ES-I3 (cell line): ENCODE data around the gene ARFGAP3.
"Not testable (repeated sequence)": the region's sequence is repeated elsewhere in the genome, so short reads cannot be mapped to it uniquely, and the experiment has no call there.

Experiments
- H3K36me3 ChIP-seq: 2 replicates; pipeline ENCODE4 v1.6.1; 2013; ENCODE audit warnings: mild to moderate bottlenecking, low read length, control low read depth, moderate library complexity; ENCODE audit not compliant: insufficient read depth
- H3K4me1 ChIP-seq: 2 replicates; pipeline ENCODE4 v1.6.1; 2013; ENCODE audit warnings: mild to moderate bottlenecking, control low read depth, low read length; ENCODE audit not compliant: insufficient read depth
- H3K9ac ChIP-seq: 2 replicates; pipeline ENCODE4 v1.6.1; 2013; ENCODE audit warnings: low read depth, mild to moderate bottlenecking, low read length, moderate library complexity
- H3K9me3 ChIP-seq: 2 replicates; pipeline ENCODE4 v1.6.1; 2013; ENCODE audit warnings: mild to moderate bottlenecking, low read length, moderate library complexity; ENCODE audit not compliant: control insufficient read depth, insufficient read depth

Gene ARFGAP3

GRCh38 chr22:42758931-42759629 is 98.0 kb downstream of the ARFGAP3 start:
- H3K9ac ChIP-seq = no peak overlapping the region
- H3K9me3 ChIP-seq = no peaks in the 10 kb centered on the region
- H3K36me3 ChIP-seq = no peaks in the 10 kb centered on the region
- no peaks in the 10 kb centered on the region for H3K4me1 ChIP-seq

DNA sequence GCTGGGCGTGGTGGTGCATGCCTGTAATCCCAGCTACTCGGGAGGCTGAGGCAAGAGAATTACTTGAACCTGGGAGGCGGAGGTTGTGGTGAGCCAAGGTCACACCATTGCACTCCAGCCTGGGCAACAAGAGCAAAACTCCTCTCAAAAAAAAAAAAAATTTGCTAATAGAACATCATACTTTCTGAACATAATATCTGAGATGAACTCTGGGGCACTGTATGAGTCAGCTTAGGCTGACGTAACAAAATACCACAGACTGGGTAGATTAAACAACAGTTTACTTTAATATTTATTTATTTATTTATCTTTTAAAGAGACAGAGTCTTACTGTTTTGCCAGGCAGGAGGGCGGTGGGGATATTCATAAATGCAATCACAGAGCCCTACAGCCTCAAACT is 101.5 kb downstream of the ARFGAP3 start:
- H3K9me3 ChIP-seq, H3K4me1 ChIP-seq, H3K36me3 ChIP-seq, H3K9ac ChIP-seq: not testable (repeated sequence)

DNA sequence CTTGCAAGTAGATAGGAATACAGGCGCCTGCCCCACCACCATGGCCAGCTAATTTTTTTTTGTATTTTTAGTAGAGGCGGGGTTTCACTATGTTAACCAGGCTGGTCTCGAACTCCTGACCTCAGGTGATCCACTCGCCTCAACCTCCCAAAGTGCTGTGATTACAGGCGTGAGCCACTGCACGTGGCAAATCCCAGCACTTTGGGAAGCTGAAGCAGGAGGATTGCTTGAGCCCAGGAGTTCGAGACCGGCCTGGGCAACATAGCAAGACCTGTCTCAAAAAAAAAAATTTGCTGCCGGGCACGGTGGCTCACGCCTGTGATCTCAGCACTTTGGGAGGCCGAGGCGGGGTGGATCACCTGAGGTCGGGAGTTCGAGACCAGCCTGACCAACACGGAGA is 102.0 kb downstream of the ARFGAP3 start:
- H3K9ac ChIP-seq, H3K9me3 ChIP-seq, H3K4me1 ChIP-seq, H3K36me3 ChIP-seq: not testable (repeated sequence)

DNA sequence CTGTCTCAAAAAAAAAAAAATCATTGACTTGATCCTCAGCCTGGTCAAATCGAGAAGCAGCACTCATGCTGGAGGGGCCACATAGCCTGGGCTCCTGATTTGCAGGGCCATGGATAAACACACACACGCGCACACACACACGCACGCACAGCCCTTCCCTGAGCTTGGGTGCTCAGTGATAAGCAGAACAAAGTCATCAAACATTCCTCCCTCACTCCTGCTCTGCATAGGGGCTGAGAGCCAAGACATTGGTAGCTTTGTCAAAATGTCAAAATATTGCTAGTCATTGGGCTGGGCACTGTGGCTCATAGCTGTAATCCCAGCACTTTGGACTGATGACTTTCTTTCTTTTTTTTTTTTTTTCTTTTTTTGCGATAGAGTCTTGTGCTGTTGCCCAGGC is 102.4 kb downstream of the ARFGAP3 start:
- H3K36me3 ChIP-seq = no peaks in the 10 kb centered on the region
- no peaks in the 10 kb centered on the region for H3K9me3 ChIP-seq
- H3K9ac ChIP-seq = no peak overlapping the region
- no peaks in the 10 kb centered on the region for H3K4me1 ChIP-seq

DNA sequence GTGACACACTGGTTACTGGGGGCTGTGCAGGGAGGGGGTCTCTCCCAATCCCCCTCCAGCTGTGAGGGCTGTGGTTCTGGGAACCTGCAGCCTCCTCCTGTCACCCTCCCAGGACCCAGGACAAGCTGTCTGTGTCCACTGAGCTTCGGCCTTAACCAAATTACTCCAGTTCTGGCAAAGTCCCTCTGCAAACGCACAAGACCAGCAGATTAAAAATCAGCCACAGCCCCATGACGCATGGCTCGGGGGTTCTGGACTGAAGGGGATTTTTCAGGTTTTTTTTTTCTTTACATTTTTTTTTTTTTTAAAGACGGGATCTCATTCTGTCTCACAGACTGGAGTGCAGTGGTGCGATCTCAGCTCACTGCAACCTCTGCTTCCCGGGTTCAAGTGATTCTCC is 104.2 kb downstream of the ARFGAP3 start:
- H3K36me3 ChIP-seq = no peaks in the 10 kb centered on the region
- H3K4me1 ChIP-seq = peaks cover 7% of the 10 kb centered on the region
- H3K9ac ChIP-seq = no peak overlapping the region
- no peaks in the 10 kb centered on the region for H3K9me3 ChIP-seq

DNA sequence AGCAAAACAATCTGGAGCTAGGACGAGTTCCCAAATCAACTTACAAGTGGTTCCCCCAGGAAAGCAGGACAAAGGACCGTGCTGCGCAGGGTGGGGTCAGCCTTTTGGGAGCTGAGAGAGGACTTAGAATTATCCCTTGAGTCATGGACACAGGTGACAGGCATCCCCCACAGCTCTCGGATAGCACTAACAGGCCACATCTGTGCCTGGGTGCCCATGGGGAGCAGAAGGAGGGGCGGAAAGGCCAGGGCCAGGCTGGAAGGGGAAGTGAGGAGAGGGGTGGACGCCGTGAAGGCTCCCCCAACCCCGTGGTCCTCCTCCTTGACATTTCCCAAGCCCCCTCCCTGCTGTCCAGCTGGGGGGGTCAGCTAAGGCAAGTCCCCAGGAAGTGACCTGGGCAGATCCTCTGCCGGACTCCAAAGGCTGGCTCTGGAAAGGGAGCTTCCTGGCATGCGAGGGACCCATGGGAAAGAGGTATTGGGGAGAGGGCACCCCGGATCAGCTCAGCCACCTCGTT is 104.8 kb downstream of the ARFGAP3 start:
- H3K36me3 ChIP-seq = no peaks in the 10 kb centered on the region
- H3K4me1 ChIP-seq = peaks cover 10% of the 10 kb centered on the region
- no peak overlapping the region for H3K9ac ChIP-seq
- H3K9me3 ChIP-seq = no peaks in the 10 kb centered on the region

GRCh38 chr22:42750421-42750820 is 106.7 kb downstream of the ARFGAP3 start:
- H3K4me1 ChIP-seq = peaks cover 10% of the 10 kb centered on the region
- H3K9me3 ChIP-seq = not testable (repeated sequence)

GRCh38 chr22:42747701-42748513 is 109.2 kb downstream of the ARFGAP3 start:
- no peaks in the 10 kb centered on the region for H3K36me3 ChIP-seq
- no peak overlapping the region for H3K9ac ChIP-seq
- no peaks in the 10 kb centered on the region for H3K9me3 ChIP-seq
- H3K4me1 ChIP-seq = peaks cover 10% of the 10 kb centered on the region

More at GRCh38 chr22:42750421-42750820, 106.7 kb downstream of the ARFGAP3 start:
- H3K36me3 ChIP-seq, H3K9ac ChIP-seq: not testable (repeated sequence)
